ENCODE measurements around the gene NAP1L1. TPM values are rescaled to one million over a fixed set of nuclear protein-coding genes. Genes with fewer than 3 reads are reported as not detected.

The NAP1L1 gene
- total and polyA plus RNA-seq, 11 donors: 175 to 359 (median 247) TPM

Other genes with a start within 250 kb of the NAP1L1 start
- gene PHLDA1, start 52.9 kb downstream of the NAP1L1 start, total RNA-seq: 10 to 100 TPM in 4 of 9 donors, 1 to 10 TPM in 5; 4.2 to 44.4 (median 8.3) TPM
- gene PHLDA1, start 52.9 kb downstream of the NAP1L1 start, polyA plus RNA-seq: 1 to 10 TPM; 3.0 to 5.5 TPM

All from heart left ventricle (tissue), 11 donors.